ENCODE results near the gene PRMT7.

Gene PRMT7

GRCh38 chr16:68309799-68310198 lies 1.0 kb upstream of the PRMT7 start:
- H3K4me3 ChIP-seq (ENCODE audit: low read length): peak overlapping the region; percentile 83
- DNase-seq (ENCODE audit: low read depth): no peak
- TF ChIP-seq CTCF (IDR thresholded peaks at IDR 0.05; ENCODE audit: insufficient read depth, low read depth, low read length, missing control alignments): no peak

GRCh38 chr16:68310437-68310773 lies 414 bp upstream of the PRMT7 start:
- peak overlapping the region; percentile 83 for H3K4me3 ChIP-seq (ENCODE audit: low read length)
- DNase-seq (ENCODE audit: low read depth): no peak
- TF ChIP-seq CTCF (IDR thresholded peaks at IDR 0.05; ENCODE audit: insufficient read depth, low read depth, low read length, missing control alignments): no peak

GRCh38 chr16:68313116-68313515 lies 2.3 kb downstream of the PRMT7 start:
- no peak overlapping the region for H3K4me3 ChIP-seq (ENCODE audit: low read length)
- no peak for DNase-seq (ENCODE audit: low read depth)
- TF ChIP-seq CTCF (IDR thresholded peaks at IDR 0.05; ENCODE audit: insufficient read depth, low read depth, low read length, missing control alignments): no peak

GRCh38 chr16:68319185-68319908 lies 8.5 kb downstream of the PRMT7 start:
- no peak overlapping the region for H3K4me3 ChIP-seq (ENCODE audit: low read length)
- no peak for TF ChIP-seq CTCF (IDR thresholded peaks at IDR 0.05; ENCODE audit: insufficient read depth, low read depth, low read length, missing control alignments)
- no peak for DNase-seq (ENCODE audit: low read depth)

GRCh38 chr16:68324336-68324735 lies 13.5 kb downstream of the PRMT7 start:
- TF ChIP-seq CTCF (IDR thresholded peaks at IDR 0.05; ENCODE audit: insufficient read depth, low read depth, low read length, missing control alignments): no peak
- H3K4me3 ChIP-seq (ENCODE audit: low read length): no peak overlapping the region
- no peak for DNase-seq (ENCODE audit: low read depth)

GRCh38 chr16:68324780-68325357 lies 14.1 kb downstream of the PRMT7 start:
- no peak for TF ChIP-seq CTCF (IDR thresholded peaks at IDR 0.05; ENCODE audit: insufficient read depth, low read depth, low read length, missing control alignments)
- DNase-seq (ENCODE audit: low read depth): peak; percentile 32
- no peak overlapping the region for H3K4me3 ChIP-seq (ENCODE audit: low read length)

All from epithelial cell of esophagus (primary cell).